ENCODE results near the gene EMC8.
"Not testable (repeated sequence)": the region's sequence is repeated elsewhere in the genome, so short reads cannot be mapped to it uniquely, and the experiment has no call there.

Gene EMC8

DNA sequence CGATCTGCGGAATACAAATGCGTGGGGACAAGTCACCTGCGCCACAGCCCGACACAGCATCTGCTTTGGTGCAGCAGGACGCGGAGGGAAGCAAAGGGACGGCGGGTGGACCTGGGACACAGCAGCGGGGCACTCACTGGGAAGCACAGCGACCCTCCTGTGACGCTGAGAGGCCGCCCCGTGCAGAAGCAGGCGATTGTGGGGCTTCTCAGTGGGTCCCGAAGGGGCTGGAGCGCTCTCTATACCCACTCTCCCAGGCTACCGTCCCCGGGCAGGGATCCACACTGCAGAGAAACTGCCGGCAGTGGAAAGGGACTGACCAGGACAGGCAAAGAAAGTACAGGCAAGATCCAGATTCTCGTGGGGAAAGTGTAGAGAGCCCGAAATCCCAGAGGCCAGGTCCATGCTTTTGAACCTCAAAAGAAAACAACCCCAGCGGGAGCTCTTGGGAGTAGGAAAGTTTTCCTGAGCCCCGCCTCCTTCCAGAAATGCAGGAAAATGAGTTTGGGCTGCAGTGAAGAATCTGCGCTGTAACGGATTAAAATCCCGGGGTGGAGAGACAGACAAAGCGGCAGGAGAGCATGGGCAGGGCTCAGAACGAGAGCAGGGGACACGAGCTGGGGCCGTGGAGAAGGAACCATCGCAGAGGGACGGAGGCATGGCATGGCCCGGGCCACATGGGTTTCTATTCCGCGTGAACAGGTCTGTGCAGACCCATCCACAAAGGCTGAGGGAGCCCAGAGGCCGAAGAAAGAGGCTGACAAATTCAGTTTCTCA is 12.9 kb upstream of the EMC8 start:
- DNase-seq: no peak

- no peak for DNase-seq
Observed at GRCh38 chr16:85810742-85811115, 11.4 kb upstream of the EMC8 start.

GRCh38 chr16:85810097-85810741 is 10.9 kb upstream of the EMC8 start:
- no peak for DNase-seq

- no peak for DNase-seq
Observed at GRCh38 chr16:85809645-85810044, 10.3 kb upstream of the EMC8 start.

DNA sequence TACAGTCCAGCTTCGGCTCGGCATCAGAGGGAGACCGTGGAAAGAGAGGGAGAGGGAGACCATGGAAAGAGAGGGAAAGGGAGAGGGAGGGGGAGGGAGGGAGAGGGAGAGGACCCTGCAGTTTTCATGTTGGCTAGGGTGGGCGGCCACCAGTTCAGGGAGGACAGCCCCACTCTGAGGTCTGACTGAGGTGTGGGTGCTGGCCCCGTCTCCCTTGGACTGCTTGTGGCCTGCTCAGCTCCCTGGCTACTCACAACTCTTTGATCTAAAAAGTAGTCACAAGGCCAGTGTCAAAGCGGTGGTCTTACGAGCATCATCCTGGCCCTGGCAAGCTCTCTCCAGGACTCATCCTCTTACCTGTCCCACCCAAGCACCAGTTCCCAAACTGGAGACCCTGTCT is 9.6 kb upstream of the EMC8 start:
- DNase-seq: no peak

DNA sequence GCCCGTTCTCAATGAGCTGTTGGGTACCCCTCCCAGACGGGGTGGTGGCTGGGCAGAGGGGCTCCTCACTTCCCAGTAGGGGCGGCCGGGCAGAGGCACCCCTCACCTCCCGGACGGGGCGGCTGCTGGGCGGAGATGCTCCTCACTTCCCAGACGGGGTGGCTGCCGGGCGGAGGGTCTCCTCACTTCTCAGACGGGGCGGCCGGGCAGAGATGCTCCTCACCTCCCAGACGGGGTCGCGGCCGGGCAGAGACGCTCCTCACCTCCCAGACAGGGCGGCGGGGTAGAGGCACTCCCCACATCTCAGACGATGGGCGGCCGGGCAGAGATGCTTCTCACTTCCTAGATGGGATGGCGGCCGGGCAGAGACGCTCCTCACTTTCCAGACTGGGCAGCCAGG is 8.8 kb upstream of the EMC8 start:
- not testable (repeated sequence) for DNase-seq

DNA sequence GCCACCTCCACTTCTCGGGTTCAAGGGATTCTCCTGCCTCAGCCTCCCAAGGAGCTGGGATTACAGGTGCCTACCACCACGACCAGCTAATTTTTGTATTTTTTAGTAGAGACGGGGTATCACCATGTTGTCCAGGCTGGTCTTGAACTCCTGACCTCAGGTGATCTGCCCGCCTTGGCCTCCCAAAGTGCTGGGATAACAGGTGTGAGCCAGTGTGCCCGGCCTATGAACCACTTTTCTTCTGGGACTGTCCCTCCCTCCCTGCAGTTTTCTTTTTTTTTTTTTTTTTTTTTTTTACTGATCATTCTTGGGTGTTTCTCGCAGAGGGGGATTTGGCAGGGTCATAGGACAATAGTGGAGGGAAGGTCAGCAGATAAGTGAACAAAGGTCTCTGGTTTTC is 8.0 kb upstream of the EMC8 start:
- not testable (repeated sequence) for DNase-seq

GRCh38 chr16:85806539-85806938 is 7.2 kb upstream of the EMC8 start:
- DNase-seq: no peak

DNA sequence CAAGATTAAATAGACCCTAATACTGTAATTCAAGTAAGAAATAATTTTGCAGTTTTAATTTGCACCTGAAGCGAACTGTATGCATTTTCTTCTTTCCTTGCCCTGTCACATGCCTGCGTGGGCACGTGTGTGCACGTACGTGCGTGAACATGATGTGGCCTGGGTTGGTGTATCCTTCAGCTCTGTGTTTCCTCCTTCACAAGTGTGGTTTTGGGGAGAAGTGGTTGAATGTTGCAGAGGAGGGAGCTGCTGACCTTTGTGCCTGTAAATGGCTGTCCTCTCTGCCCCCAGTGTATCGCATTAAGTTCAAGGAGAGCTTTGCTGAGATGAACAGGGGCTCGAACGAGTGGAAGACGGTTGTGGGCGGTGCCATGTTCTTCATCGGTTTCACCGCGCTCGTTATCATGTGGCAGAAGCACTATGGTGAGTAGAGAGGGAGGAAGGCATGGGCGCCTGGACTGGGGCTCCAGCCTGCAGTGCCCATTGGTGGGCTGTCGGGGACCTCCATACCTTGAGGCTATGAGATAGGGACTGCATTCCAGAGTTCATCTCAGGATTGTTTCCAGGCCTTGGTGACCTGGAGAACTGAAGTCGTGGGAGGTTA is 6.2 kb upstream of the EMC8 start:
- DNase-seq: no peak

DNA sequence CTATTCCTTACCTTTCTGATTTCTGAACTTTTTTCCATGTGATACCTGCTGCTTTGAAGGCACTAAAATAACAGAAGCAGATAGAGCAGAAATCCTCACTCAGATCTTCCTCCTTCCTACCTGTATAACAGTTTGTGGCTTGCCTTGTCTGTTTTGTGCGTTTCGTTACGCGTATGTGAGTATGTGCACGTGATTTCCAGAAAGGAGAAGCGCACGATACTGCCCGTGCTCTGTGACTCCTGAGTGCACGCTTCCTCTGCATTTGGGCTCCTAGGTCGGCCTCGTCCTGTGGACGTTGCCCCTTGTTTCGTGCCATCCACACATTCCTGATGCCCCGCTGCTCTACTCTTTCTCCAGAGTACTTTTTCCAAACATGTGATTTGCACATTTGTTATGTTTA is 4.2 kb upstream of the EMC8 start:
- no peak for DNase-seq

GRCh38 chr16:85800321-85800669 is 951 bp upstream of the EMC8 start:
- peak; percentile 43 for DNase-seq

- no peak for DNase-seq
Observed at GRCh38 chr16:85798901-85799496, 345 bp downstream of the EMC8 start.

DNA sequence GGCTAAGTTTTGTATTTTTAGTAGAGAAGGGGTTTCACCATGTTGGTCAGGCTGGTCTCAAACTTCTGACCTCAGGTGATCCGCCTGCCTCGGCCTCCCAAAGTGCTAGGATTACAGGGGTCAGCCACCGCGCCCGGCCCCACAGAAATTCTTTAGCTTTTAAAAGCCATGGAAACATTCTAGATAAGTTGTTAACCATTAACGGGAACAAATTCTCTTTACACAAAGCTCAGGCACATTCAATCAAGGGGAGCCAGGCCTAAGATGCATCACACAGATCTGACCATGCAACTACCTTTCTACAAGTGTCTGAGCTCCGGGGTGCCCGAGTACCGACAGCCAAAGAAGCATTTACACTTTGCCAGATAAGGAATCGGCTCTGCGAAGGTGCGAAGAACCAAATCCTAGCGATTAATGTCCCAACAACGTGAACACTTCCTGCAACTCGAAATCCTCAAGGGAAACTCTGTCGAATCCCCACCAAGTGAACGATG is 1.0 kb downstream of the EMC8 start:
- no peak for DNase-seq

DNA sequence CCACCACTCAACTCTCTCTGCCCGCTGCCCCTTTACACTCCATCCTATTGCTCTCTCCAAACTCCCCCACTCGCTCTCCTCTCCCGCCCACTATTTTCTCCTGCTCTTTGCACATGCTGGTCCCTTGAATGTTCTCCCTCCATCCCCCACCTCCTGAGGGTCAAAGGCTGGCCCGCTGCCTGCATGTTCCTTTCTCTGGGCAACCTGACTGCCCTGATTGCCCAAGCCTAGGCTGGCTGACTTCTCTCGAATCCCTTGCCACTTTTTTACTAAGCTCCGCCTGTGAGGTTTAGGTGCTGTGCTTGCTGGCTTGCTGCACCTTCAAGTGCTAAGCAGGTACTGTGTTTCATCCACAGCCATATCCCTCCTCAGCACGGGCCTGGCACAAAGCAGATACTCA is 2.7 kb downstream of the EMC8 start:
- no peak for DNase-seq

DNA sequence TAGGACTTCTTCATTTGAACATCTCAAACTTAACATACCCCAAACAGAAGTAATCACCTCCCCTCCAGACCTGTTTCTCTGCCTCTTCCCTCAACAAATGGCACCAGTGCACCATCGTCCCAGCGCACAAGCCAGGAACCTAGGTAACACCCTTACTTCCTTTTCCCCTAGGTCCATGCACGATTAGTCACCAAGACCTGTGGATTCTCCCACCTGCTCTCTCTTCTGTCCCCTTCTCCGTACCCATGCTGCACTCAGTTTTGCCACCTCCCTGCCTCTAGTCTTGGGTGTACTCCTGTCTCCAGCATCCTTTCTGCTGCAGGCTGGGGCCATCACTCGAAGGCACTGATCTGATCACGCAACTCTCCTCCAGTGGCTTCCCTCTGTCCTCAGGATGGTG is 3.2 kb downstream of the EMC8 start:
- DNase-seq: no peak

DNA sequence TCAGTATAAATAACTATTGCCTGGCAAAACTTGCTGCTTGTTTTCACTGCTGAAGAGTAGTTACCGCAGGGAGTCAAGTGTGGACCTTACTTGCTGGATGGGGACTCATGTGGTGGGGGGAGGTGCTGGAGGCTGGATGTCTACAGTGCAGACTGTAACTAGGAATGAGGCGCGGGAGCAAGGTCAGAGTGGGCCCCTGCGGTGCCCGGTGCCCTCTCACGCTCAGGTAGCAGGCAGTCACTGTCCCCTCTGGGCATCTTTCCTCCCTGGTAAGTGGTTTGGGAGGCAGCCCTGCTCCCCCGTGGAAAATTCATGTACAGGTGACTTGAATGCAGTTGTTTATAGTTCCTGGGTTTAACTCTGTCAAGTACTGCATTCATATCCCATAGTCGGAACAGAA is 4.6 kb downstream of the EMC8 start:
- no peak for DNase-seq

DNA sequence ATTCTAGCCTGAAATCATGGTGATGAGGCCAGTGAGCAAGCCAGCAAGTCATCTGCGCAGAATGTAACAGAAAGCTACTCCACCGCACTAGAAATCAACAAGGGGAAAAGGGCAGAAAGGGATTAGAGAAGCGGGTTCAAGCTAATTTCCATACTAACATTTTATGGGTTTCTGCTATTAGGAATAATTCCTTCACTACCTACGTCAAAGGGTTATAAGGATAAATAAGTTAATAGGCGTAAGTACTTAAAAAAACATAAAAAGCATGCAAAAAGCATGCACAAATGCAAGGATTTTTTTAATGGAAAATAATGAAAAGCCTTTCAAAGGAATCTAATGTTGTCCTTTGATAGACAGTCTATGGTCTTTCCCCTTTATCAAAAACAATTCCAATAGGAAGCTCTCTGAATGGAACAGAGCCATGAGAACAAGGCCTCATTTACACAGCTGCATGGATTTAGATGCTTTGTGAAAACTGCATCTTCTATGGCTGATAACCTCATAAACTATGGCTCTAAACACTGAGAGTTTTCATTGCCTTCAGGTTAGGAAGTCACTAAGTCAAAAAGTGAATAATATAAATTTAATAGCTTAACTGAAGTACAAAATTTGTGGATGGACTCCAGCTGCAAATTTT is 5.6 kb downstream of the EMC8 start:
- DNase-seq: no peak

DNA sequence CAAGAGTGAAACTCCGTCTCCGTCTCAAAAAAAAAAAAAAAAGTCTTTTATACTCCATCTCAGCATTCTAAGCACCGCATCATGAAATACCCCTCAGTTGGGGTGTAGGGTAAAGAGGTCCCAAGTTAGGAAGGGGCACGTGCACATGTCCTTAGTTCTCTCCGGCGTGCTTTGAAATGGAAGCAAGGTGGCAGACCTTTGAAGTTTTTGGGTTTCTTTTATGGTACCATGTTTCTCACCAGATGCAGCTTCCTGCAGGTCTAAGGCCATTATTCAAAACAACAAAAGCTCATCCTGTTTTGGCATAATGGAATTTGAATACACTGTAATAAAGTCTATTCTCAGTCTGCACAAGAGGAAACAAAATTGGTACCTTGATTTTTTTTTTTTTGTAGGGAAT is 9.6 kb downstream of the EMC8 start:
- DNase-seq: no peak

- DNase-seq: no peak
Observed at GRCh38 chr16:85788819-85789218, 10.5 kb downstream of the EMC8 start.

DNA sequence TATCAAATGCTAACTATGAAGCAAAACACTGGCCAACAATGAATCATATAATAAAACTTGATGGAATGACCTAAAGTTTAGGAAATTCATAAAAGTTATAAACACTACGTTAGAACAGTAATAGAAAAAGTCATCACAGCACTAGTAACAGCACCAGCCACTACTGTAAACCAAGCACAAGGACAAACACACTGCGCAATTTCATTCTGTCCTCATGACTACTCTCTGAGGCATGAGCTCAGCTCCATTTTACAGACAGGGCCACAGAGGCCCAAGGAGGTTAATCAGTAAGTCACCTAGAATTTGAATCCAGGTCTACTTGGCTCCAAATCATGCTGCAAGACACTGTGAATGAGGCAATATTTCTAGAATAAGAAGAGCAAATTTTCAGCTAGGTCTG is 13.4 kb downstream of the EMC8 start:
- no peak for DNase-seq

- DNase-seq: no peak
Observed at GRCh38 chr16:85784813-85785212, 14.5 kb downstream of the EMC8 start.

DNA sequence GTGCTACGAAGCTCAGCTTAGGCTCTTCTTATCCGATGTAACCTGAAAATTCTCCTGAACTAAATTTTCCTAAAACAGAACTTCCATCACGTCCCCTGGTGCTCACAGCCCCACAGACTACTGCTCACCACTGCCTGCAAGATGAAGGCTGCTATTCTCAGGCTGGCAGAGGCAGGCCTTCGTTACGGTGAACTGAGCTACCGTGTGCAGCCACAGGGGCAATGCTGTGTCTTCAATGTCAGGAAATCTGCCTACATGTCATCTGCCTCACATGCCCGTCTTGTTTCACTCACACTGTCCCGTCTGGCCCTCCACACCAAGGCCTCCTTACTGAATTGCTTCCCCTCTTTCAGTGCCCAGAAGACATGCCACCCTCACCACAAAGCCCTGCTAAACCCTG is 15.9 kb downstream of the EMC8 start:
- DNase-seq: no peak

DNA sequence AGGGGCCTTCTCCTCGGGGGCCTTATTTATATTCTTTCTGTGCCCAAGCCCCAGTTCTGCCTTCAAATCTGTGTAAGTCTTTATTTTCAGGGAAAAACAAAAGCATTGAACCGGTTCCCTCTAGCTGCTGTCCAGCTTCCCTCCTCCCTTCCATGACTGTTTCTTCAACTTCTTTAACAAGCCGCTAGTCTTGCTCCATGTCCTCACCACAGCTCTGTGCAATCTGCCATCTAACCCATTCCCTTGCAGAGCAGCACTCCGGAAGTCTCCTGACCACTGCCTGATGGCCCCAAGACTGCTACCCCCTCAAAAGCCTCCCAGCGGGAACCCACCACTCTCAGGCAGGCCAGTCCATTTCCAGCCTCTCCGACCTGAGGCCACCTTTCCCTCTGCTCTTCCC is 16.9 kb downstream of the EMC8 start:
- no peak for DNase-seq

Data from activated CD4-positive, alpha-beta T cell treated with anti-CD3 and anti-CD28 coated beads, Interleukin-2, amount 50 U/mL, for 1 hour (primary cell).